ENCODE results near the gene OR2A7.
"Not testable (repeated sequence)": the region's sequence is repeated elsewhere in the genome, so short reads cannot be mapped to it uniquely, and the experiment has no call there.

The OR2A7 gene

GRCh38 chr7:144264692-144265091, at the start of gene OR2A7:
Gene OR2A7, minus strand, starts transcription at chr7:144264792. Its CDS starts 5,164 bp downstream, at chr7:144259628.
- DNase-seq: not testable (repeated sequence)

- not testable (repeated sequence) for DNase-seq
These were observed 47.4 kb upstream of the OR2A7 start, which contains the start of gene OR2A1 for GRCh38 chr7:144311872-144312469. Gene OR2A1, plus strand, starts transcription at chr7:144312419. Its CDS starts 5,706 bp downstream, at chr7:144318125.

- DNase-seq: not testable (repeated sequence)
These were observed 46.6 kb upstream of the OR2A7 start for GRCh38 chr7:144311218-144311617.

- DNase-seq: not testable (repeated sequence)
These were observed 45.1 kb upstream of the OR2A7 start for GRCh38 chr7:144309702-144310101.

GRCh38 chr7:144305156-144305555, 40.6 kb upstream of the OR2A7 start:
- not testable (repeated sequence) for DNase-seq

- DNase-seq: not testable (repeated sequence)
These were observed 39.0 kb upstream of the OR2A7 start for GRCh38 chr7:144303607-144304006.

- DNase-seq: not testable (repeated sequence)
These were observed 38.1 kb upstream of the OR2A7 start for GRCh38 chr7:144302578-144303303.

GRCh38 chr7:144293794-144294499, 29.4 kb upstream of the OR2A7 start:
- DNase-seq: not testable (repeated sequence)

GRCh38 chr7:144292384-144293161, 28.0 kb upstream of the OR2A7 start:
- not testable (repeated sequence) for DNase-seq

GRCh38 chr7:144291607-144292006, 27.0 kb upstream of the OR2A7 start:
- not testable (repeated sequence) for DNase-seq

GRCh38 chr7:144287171-144287784, 22.7 kb upstream of the OR2A7 start:
- not testable (repeated sequence) for DNase-seq

GRCh38 chr7:144283716-144284115, 19.1 kb upstream of the OR2A7 start:
- not testable (repeated sequence) for DNase-seq

GRCh38 chr7:144282490-144282889, 17.9 kb upstream of the OR2A7 start:
- DNase-seq: not testable (repeated sequence)

- DNase-seq: not testable (repeated sequence)
These were observed 17.4 kb upstream of the OR2A7 start for GRCh38 chr7:144281981-144282380.

- DNase-seq: not testable (repeated sequence)
These were observed 15.4 kb upstream of the OR2A7 start for GRCh38 chr7:144280010-144280409.

GRCh38 chr7:144275281-144275680, 10.7 kb upstream of the OR2A7 start:
- DNase-seq: not testable (repeated sequence)

- DNase-seq: not testable (repeated sequence)
These were observed 4.6 kb upstream of the OR2A7 start, which contains the start of gene CTAGE8 for GRCh38 chr7:144269188-144269587. Gene CTAGE8, minus strand, starts transcription at chr7:144269288. Its CDS starts 38 bp downstream, at chr7:144269250.

GRCh38 chr7:144262128-144262527, 2.5 kb downstream of the OR2A7 start:
- DNase-seq: not testable (repeated sequence)

GRCh38 chr7:144259067-144259466, 5.5 kb downstream of the OR2A7 start:
- not testable (repeated sequence) for DNase-seq

GRCh38 chr7:144256112-144256511, 8.5 kb downstream of the OR2A7 start:
- DNase-seq: no peak

- no peak for DNase-seq
These were observed 9.1 kb downstream of the OR2A7 start for GRCh38 chr7:144255471-144255897.

- DNase-seq: not testable (repeated sequence)
These were observed 12.3 kb downstream of the OR2A7 start for GRCh38 chr7:144252307-144252706.
